ENCODE results near the gene SMS. TPM values are rescaled to one million over a fixed set of nuclear protein-coding genes. Genes with fewer than 3 reads are reported as not detected.

SMS gene
- total RNA-seq, 1 experiment from 2014 or later = 172 TPM

GRCh38 chrX:21905953-21906352, 34.6 kb upstream of the SMS start:
- TF ChIP-seq, protein P1, sequence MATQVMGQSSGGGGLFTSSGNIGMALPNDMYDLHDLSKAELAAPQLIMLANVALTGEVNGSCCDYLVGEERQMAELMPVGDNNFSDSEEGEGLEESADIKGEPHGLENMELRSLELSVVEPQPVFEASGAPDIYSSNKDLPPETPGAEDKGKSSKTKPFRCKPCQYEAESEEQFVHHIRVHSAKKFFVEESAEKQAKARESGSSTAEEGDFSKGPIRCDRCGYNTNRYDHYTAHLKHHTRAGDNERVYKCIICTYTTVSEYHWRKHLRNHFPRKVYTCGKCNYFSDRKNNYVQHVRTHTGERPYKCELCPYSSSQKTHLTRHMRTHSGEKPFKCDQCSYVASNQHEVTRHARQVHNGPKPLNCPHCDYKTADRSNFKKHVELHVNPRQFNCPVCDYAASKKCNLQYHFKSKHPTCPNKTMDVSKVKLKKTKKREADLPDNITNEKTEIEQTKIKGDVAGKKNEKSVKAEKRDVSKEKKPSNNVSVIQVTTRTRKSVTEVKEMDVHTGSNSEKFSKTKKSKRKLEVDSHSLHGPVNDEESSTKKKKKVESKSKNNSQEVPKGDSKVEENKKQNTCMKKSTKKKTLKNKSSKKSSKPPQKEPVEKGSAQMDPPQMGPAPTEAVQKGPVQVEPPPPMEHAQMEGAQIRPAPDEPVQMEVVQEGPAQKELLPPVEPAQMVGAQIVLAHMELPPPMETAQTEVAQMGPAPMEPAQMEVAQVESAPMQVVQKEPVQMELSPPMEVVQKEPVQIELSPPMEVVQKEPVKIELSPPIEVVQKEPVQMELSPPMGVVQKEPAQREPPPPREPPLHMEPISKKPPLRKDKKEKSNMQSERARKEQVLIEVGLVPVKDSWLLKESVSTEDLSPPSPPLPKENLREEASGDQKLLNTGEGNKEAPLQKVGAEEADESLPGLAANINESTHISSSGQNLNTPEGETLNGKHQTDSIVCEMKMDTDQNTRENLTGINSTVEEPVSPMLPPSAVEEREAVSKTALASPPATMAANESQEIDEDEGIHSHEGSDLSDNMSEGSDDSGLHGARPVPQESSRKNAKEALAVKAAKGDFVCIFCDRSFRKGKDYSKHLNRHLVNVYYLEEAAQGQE (IDR thresholded peaks at IDR 0.05; ENCODE audit: insufficient read depth in 1 of 2, low read depth in 2 of 2, low read length in 1 of 2) = no peak
- no peak for TF ChIP-seq TCF7L2 (IDR thresholded peaks at IDR 0.05; ENCODE audit: low read depth, low read length)
- TF ChIP-seq SIN3A (IDR thresholded peaks at IDR 0.05; ENCODE audit: borderline replicate concordance, insufficient read depth, low read depth, low read length) = no peak
- TF ChIP-seq POLR2AphosphoS5 (IDR thresholded peaks at IDR 0.05; ENCODE audit: low read depth, low read length) = no peak
- TF ChIP-seq CTCF (IDR thresholded peaks at IDR 0.05) = no peak
- no peak for DNase-seq (ENCODE audit: low read depth, low spot score)
- ChIA-PET POLR2A (no interaction called here), CTCF (no interaction called here)
- in situ Hi-C loops (cut with HindIII; ENCODE audit: low pct_unique_long_range_greater_than_20kb, low sequenced_read_pairs) (no loop called here), intact Hi-C loops (cut with micrococcal nuclease; ENCODE audit: unreplicated experiment) (no loop called here)
- ATAC-seq = no peak
- Histone ChIP-seq H3K36me3 (ENCODE audit: control insufficient read depth, insufficient read depth, low read length) (no peaks in the 10 kb centered on the region), H3K27me3 (ENCODE audit: control insufficient read depth, insufficient read depth, low read length) (no peaks in the 10 kb centered on the region), H3K9me3 (ENCODE audit: control insufficient read depth, insufficient read depth, low read depth, low read length) (no peaks in the 10 kb centered on the region), H3K4me1 (ENCODE audit: control insufficient read depth, insufficient read depth, low read length) (no peaks in the 10 kb centered on the region), H3K27ac (ENCODE audit: low read length) (no peak overlapping the region), H3K4me3 (ENCODE audit: low read depth in 2 of 2, low read length in 2 of 2) (no peak overlapping the region)
- BruUV-seq (replicated peaks) = no TSS peak

DNA sequence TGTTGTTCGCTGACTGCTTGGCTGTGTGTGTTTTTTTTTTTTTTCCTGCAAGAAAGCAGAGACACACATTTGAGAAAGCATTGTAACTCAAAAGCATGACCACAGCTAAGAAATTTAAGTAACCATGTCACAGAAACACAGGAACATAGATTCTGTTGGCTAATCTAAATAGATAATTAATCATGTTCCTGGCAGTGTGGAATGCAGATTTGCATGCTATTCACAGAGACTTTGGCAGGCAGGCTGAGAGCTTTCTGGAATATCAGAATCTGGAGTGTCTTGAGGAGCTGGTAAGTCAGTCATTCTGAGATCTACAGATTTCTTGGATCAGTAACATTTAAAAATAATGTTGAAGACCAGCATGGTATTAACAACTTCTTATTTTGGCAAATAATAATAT, 33.2 kb upstream of the SMS start:
- BruUV-seq (replicated peaks) = no TSS peak

More for the DNA sequence above, 33.2 kb upstream of the SMS start:
- Histone ChIP-seq H3K4me1 (ENCODE audit: control insufficient read depth, insufficient read depth, low read length) (no peaks in the 10 kb centered on the region), H3K9me3 (ENCODE audit: control insufficient read depth, insufficient read depth, low read depth, low read length) (no peaks in the 10 kb centered on the region), H3K4me3 (ENCODE audit: low read depth in 2 of 2, low read length in 2 of 2) (no peak overlapping the region), H3K27me3 (ENCODE audit: control insufficient read depth, insufficient read depth, low read length) (no peaks in the 10 kb centered on the region), H3K27ac (ENCODE audit: low read length) (no peak overlapping the region), H3K36me3 (ENCODE audit: control insufficient read depth, insufficient read depth, low read length) (no peaks in the 10 kb centered on the region)
- DNase-seq (ENCODE audit: low read depth, low spot score) (no peak), ATAC-seq (no peak)
- CTCF ChIA-PET = interaction anchor here (0.5 kb wide), 1 partner anchor 36 kb away, joined by 3 read pairs; no protein-coding TSS in a partner anchor
- intact Hi-C loops (cut with micrococcal nuclease; ENCODE audit: unreplicated experiment) = no loop called here
- POLR2A ChIA-PET = no interaction called here
- TF ChIP-seq, protein P1 (IDR thresholded peaks at IDR 0.05; ENCODE audit: insufficient read depth in 1 of 2, low read depth in 2 of 2, low read length in 1 of 2) = no peak
- no peak for TF ChIP-seq SIN3A (IDR thresholded peaks at IDR 0.05; ENCODE audit: borderline replicate concordance, insufficient read depth, low read depth, low read length)
- TF ChIP-seq POLR2AphosphoS5 (IDR thresholded peaks at IDR 0.05; ENCODE audit: low read depth, low read length) = no peak
- TF ChIP-seq TCF7L2 (IDR thresholded peaks at IDR 0.05; ENCODE audit: low read depth, low read length) = no peak
- TF ChIP-seq CTCF (IDR thresholded peaks at IDR 0.05) = no peak
- in situ Hi-C loops (cut with HindIII; ENCODE audit: low pct_unique_long_range_greater_than_20kb, low sequenced_read_pairs) = no loop called here
